Measurements from ENCODE around the gene HERC3. TPM values are rescaled to one million over a fixed set of nuclear protein-coding genes. Genes with fewer than 3 reads are reported as not detected.

Gene HERC3
- total RNA-seq, 1 experiment from 2014 or later, result 21.8 TPM

GRCh38 chr4:88745581-88746163 is 153.4 kb downstream of the HERC3 start:
- no peak for DNase-seq (ENCODE audit: low read depth)

- no peak for DNase-seq (ENCODE audit: low read depth)
Observed at GRCh38 chr4:88746206-88746605, 153.9 kb downstream of the HERC3 start.

- DNase-seq (ENCODE audit: low read depth), result no peak
Observed at GRCh38 chr4:88747351-88747750, 155.1 kb downstream of the HERC3 start.

GRCh38 chr4:88750369-88750768 is 158.1 kb downstream of the HERC3 start:
- DNase-seq (ENCODE audit: low read depth), result no peak

- no peak for DNase-seq (ENCODE audit: low read depth)
Observed at GRCh38 chr4:88751258-88752075, 159.2 kb downstream of the HERC3 start.

DNA sequence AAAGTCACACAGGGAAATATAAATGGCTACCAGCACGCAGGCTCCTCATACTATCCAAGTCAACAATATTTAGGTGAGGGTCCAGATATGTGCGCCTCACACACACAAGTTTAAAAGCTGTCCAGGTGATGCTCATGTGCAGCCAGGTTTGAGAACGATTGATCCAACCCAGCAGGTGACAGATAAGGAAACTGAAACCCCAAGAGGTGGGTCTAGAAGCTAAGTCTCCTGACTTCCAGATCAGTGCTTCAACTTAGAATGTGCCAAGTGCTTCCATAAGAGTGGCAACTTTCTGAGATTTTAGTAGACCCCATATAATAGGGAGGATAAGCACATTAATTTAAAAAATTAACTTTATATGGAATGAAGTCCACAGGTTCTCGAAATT is 159.8 kb downstream of the HERC3 start:
- no peak for DNase-seq (ENCODE audit: low read depth)

DNA sequence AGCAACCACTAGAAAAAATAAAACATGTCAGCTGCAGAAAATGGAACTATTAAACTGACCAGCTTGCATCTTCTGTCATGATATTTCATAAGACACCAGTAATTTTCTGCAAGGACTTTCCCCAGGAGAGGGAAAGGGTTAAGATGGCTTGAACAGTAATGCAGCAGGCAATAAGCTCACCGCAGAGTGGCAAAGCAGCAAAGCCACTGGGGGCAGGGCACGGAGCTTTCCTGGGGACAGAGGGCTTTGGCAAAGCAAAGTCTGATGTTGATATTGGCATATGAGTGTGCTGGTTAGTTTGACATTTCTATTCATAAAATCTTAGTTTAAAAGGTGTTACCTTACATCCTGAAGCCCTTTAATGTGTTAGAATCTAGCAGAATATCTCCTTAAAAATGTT is 160.5 kb downstream of the HERC3 start:
- no peak for DNase-seq (ENCODE audit: low read depth)

DNA sequence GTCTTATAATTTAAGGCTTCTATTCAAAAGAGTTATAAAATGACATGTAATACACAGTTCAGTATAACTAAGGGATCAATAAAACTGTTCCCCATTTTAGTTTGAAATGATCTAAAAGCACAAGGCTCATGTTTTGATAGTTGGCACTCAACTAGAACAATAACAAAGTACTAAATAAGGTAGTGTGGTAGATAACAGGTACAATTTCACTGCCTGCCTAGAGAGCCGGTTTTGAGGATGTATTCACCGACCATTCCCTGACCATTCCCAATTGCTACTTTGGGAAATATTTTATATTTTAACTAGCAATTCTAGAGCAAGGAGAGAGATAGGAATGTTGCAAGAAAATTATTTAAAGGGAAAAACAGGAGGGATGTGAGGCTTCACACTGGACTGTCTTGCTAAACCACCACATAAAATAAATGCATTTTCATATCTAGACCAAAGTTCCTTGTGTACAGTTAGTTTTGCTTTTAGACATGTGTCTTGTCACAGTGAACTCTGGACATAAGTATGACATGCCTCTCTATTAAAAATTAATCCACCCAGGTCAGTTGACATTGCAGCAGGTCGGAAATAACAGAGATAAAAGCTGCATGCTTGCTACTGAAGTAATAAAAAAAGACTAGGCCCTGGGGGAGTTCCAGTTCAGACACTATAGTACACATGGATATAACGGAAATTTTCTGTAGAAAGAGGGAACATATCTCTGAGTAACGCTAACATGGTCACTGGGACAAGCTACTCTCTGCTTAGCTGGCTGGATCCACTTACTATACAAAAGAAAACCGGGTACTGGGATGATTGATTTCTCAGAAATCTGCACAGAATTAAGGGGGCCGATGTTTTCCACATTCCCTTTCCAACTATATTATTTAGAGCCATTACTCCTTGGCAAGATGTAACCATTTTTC is 161.6 kb downstream of the HERC3 start:
- no peak for DNase-seq (ENCODE audit: low read depth)

GRCh38 chr4:88754796-88755195 is 162.5 kb downstream of the HERC3 start:
- no peak for DNase-seq (ENCODE audit: low read depth)

- DNase-seq (ENCODE audit: low read depth), result no peak
Observed at GRCh38 chr4:88755454-88755853, 163.2 kb downstream of the HERC3 start.

DNA sequence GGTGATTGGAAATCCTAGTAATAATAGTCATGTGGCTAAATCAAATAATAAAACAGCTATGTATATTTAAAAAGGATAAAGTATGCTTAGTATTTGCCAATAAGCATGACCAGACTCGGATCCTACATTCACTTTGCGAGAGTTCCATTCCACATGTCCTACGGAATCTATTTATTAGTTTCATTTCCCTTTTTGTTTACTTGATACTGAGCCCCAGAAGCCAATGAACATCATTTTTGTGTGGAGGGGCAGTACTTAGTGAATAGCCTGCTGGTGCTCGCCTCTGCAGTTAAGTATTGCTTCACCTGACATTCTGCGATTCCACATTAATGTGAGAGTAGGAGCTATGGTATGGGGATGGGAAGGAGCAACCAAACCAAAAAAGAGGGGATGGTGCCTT is 163.9 kb downstream of the HERC3 start:
- no peak for DNase-seq (ENCODE audit: low read depth)

GRCh38 chr4:88757067-88757466 is 164.8 kb downstream of the HERC3 start:
- DNase-seq (ENCODE audit: low read depth), result no peak

- DNase-seq (ENCODE audit: low read depth), result no peak
Observed at GRCh38 chr4:88757776-88758175, 165.5 kb downstream of the HERC3 start.

Other genes with a start within 250 kb of the HERC3 start
- gene HERC6, start 213.6 kb upstream of the HERC3 start, total RNA-seq (2014; rRNA removed), result 3.9 and 7.1 TPM in 2 replicates
- gene HERC5, start 135.4 kb upstream of the HERC3 start, total RNA-seq (2014; rRNA removed), result 1.6 and 3.3 TPM in 2 replicates
- 97.4 and 101 TPM in 2 replicates for gene PYURF, start 68.7 kb upstream of the HERC3 start, total RNA-seq (2014; rRNA removed)
- 14.4 and 16.8 TPM in 2 replicates for gene NAP1L5, start 105.3 kb downstream of the HERC3 start, total RNA-seq (2014; rRNA removed)

All from LHCN-M2 (cell line).